Parathyroid adenoma (tissue), 2 donors: ENCODE data around the gene FEM1A.

ENCODE experiments used
- H2AFZ ChIP-seq: fragments of 300-600 bp; sonication (generic); one replicate; pipeline ENCODE4 v1.7.0; 2017; ENCODE audit warnings: antibody characterized with exemption, mild to moderate bottlenecking
- H3K27ac ChIP-seq: fragments of 300-600 bp; sonication (generic); one replicate; pipeline ENCODE4 v1.7.0; 2017
- H3K27me3 ChIP-seq: fragments of 300-600 bp; sonication (generic); one replicate; pipeline ENCODE4 v1.7.0; 2017; ENCODE audit warnings: low read length; ENCODE audit not compliant: control insufficient read depth, insufficient read depth
- H3K36me3 ChIP-seq: fragments of 300-600 bp; sonication (generic); one replicate; pipeline ENCODE4 v1.7.0; 2017; ENCODE audit warnings: low read length; ENCODE audit not compliant: control insufficient read depth, insufficient read depth
- H3K4me1 ChIP-seq: fragments of 300-600 bp; sonication (generic); one replicate; pipeline ENCODE4 v1.7.0; 2017; ENCODE audit warnings: control low read depth
- H3K4me2 ChIP-seq: fragments of 300-600 bp; sonication (generic); one replicate; pipeline ENCODE4 v1.7.0; 2017; ENCODE audit warnings: low read length
- H3K4me3 ChIP-seq: fragments of 300-600 bp; sonication (generic); one replicate; pipeline ENCODE4 v1.7.0; 2017; ENCODE audit warnings: low read depth, low read length
- H3K79me2 ChIP-seq: fragments of 300-600 bp; sonication (generic); one replicate; pipeline ENCODE4 v1.7.0; 2017; ENCODE audit warnings: control low read depth
- H3K9ac ChIP-seq: fragments of 300-600 bp; sonication (generic); one replicate; pipeline ENCODE4 v1.7.0; 2017; ENCODE audit warnings: mild to moderate bottlenecking
- H3K9me3 ChIP-seq: fragments of 300-600 bp; sonication (generic); one replicate; pipeline ENCODE4 v1.7.0; 2017; ENCODE audit warnings: low read length; ENCODE audit not compliant: control insufficient read depth
- TF ChIP-seq, protein P1 (sequence below): fragments of 300-600 bp; sonication (generic); IDR thresholded peaks from one replicate; pipeline ENCODE4 v1.7.0; 2017; ENCODE audit warnings: antibody characterized with exemption, mild to moderate bottlenecking
- donor health status: primary hyperparathyroidism.

FEM1A gene

DNA sequence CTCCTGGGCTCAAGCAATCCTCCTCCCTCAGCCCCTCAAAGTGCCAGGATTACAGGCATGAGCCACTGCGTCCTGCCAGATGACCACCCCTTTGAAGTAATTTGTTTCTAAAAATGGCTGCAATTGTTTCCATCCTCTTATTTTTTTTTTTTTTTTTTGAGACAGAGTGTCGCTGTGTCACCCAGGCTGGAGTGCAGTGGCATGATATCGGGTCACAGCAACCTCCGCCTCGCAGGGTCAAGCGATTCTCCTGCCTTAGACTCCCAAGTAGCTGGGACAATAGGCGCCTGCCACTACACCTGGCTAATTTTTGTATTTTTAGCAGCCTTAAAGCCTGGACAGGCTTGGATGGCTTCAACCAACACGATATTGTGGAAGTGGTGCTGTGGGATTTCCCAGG is 45.5 kb upstream of the FEM1A start:
- Histone ChIP-seq H3K4me1 (no peaks in the 10 kb centered on the region), H3K27ac (no peak overlapping the region), H3K4me2 (no peak overlapping the region), H3K79me2 (no peaks in the 10 kb centered on the region), H3K4me3 (no peak overlapping the region), H2AFZ (no peak overlapping the region), H3K27me3 (no peaks in the 10 kb centered on the region), H3K36me3 (no peaks in the 10 kb centered on the region), H3K9ac (no peak overlapping the region), H3K9me3 (no peaks in the 10 kb centered on the region)
- TF ChIP-seq, protein P1, sequence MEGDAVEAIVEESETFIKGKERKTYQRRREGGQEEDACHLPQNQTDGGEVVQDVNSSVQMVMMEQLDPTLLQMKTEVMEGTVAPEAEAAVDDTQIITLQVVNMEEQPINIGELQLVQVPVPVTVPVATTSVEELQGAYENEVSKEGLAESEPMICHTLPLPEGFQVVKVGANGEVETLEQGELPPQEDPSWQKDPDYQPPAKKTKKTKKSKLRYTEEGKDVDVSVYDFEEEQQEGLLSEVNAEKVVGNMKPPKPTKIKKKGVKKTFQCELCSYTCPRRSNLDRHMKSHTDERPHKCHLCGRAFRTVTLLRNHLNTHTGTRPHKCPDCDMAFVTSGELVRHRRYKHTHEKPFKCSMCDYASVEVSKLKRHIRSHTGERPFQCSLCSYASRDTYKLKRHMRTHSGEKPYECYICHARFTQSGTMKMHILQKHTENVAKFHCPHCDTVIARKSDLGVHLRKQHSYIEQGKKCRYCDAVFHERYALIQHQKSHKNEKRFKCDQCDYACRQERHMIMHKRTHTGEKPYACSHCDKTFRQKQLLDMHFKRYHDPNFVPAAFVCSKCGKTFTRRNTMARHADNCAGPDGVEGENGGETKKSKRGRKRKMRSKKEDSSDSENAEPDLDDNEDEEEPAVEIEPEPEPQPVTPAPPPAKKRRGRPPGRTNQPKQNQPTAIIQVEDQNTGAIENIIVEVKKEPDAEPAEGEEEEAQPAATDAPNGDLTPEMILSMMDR = no peak

DNA sequence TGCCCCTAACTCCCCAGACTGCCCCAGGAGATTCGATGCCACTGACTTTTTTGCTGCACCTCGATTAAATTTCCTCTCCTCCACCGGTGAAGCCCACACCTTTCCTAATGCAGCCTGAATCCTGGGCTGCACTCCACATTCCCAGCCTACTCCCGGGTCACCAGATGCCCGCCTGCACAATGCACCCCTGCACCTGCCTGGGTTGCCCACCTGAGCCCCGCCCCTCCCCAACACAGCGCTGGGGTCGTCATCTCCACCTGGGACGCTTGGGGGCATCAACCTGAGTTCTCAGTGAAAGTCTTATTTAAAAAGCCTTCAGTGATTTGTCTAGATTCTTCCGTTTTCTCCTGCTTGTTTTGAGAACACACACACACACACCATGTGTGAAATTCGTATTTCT is 43.3 kb upstream of the FEM1A start:
- TF ChIP-seq, protein P1 = no peak
- Histone ChIP-seq H3K4me2 (no peak overlapping the region), H3K9me3 (no peaks in the 10 kb centered on the region), H3K4me3 (no peak overlapping the region), H3K36me3 (no peaks in the 10 kb centered on the region), H3K4me1 (no peaks in the 10 kb centered on the region), H2AFZ (no peak overlapping the region), H3K27me3 (no peaks in the 10 kb centered on the region), H3K9ac (no peak overlapping the region), H3K79me2 (no peaks in the 10 kb centered on the region), H3K27ac (no peak overlapping the region)

DNA sequence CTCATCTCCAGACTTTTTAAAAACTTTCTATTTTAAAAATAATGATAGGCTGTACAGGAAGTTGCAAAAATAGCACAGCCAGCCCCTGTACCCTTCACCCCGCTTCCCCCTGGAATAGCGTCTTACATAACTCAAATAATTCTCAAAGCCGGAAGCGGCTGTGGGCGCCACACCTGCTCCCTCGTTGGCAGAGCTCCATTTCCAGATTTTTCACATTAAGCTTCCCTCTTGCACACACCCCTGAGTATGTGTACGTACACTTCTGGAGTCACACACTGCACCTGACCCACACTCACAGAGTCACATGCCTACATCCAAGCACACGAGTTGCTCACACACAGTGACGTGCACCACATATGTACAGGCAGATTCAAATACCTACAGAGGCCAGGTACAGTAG is 42.9 kb upstream of the FEM1A start:
- Histone ChIP-seq H3K36me3 (no peaks in the 10 kb centered on the region), H3K4me1 (no peaks in the 10 kb centered on the region), H3K9ac (no peak overlapping the region), H3K27ac (no peak overlapping the region), H3K9me3 (no peaks in the 10 kb centered on the region), H3K4me2 (no peak overlapping the region), H2AFZ (no peak overlapping the region), H3K4me3 (no peak overlapping the region), H3K79me2 (no peaks in the 10 kb centered on the region), H3K27me3 (no peaks in the 10 kb centered on the region)
- TF ChIP-seq, protein P1 = no peak

DNA sequence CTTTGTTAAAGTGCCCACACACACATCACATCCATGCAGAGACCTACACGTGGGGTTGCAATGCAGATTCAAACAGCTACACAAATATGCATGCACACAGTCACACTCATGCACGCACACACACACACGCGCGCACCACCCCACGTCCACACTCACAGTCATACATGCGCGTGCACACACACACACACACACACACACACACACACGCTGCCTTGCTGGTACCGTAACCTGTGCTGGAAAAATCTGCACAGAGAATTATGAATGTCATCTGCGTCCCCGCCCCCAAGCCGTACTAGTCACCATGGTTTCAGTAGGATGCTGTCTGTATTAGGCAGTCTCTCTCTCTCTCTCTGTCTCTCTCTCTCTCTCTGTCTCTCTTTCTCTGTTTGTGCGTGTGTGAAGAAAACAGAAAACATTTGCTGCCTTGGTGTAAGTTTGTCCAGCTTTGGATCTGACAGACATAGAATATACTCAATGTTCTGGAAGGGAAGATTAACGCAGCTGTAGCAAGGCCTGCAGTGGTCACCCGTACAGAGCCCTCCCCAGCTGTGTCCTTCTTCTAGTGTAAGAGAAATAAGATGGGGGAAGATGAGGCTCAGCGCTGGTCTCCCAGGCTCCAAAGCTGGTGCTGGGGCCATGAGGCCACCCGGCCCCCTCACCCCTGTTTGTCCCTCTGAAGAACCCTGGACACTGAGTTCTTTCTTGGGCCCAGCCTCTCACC is 41.5 kb upstream of the FEM1A start:
- Histone ChIP-seq H3K36me3 (no peaks in the 10 kb centered on the region), H3K4me2 (no peak overlapping the region), H3K27me3 (no peaks in the 10 kb centered on the region), H3K9ac (no peak overlapping the region), H3K27ac (no peak overlapping the region), H2AFZ (no peak overlapping the region), H3K4me1 (no peaks in the 10 kb centered on the region), H3K9me3 (no peaks in the 10 kb centered on the region), H3K79me2 (no peaks in the 10 kb centered on the region), H3K4me3 (no peak overlapping the region)
- TF ChIP-seq, protein P1 = no peak

DNA sequence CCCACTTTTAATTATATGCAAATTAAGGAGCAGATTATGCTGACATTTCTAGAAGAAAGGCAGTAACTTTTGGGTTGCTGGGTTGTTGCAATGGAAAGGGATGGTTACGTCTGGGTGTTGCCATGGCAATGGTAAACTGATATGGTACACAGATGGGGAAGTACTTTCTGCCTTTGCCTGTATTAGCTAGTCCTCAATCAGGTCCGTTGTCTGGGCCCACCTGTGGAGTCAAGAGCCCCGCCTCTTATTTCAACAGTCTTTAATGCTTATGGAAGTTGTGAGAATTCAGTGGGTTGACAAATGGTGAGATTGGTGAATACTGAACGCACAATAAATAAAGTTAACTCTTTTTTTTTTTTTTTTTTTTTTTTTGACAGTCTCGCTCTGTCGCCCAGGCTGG is 37.3 kb upstream of the FEM1A start:
- Histone ChIP-seq H3K36me3 (no peaks in the 10 kb centered on the region), H3K4me1 (no peaks in the 10 kb centered on the region), H3K9ac (no peak overlapping the region), H2AFZ (no peak overlapping the region), H3K27ac (no peak overlapping the region), H3K79me2 (no peaks in the 10 kb centered on the region), H3K9me3 (no peaks in the 10 kb centered on the region), H3K27me3 (no peaks in the 10 kb centered on the region), H3K4me3 (no peak overlapping the region), H3K4me2 (no peak overlapping the region)
- TF ChIP-seq, protein P1 = no peak
